HCT116 (cell line): ENCODE results near the gene TBC1D4. TPM values are rescaled to one million over a fixed set of nuclear protein-coding genes. Genes with fewer than 3 reads are reported as not detected.

Experiments
- ATAC-seq: fragments of 200-7000 bp; cut with Tn5 transposase; 2 replicates; pipeline ENCODE4 v1.9.1; 2020; ENCODE audit warnings: mild to moderate bottlenecking, moderate library complexity
- BruUV-seq: library from RNA; stranded (reverse); fragments of 400-500 nt; replicated peaks from 2 replicates; lab custom pipeline; 2021; lab: Mats Ljungman, UMichigan
- CTCF ChIA-PET: fragments of 300-600 bp; sonication (Branson Sonifier 250); formaldehyde crosslinking; loops from one replicate; lab custom pipeline; 2021; ENCODE audit warnings: antibody characterized with exemption; lab: Charles Lee
- POLR2A ChIA-PET: fragments of 300-600, 350-600 bp; sonication (Branson Sonifier 250); formaldehyde crosslinking; loops from one replicate; lab custom pipeline; 2021; ENCODE audit warnings: antibody characterized with exemption; lab: Charles Lee
- RAD21 ChIA-PET, 2 experiments: fragments of 300-600 bp; sonication (Branson Sonifier 250); formaldehyde crosslinking; loops; one replicate each; lab custom pipeline; 2023; ENCODE audit warnings: low total read pairs in 2 of 2; ENCODE audit not compliant: uncharacterized antibody in 2 of 2, unreplicated experiment in 2 of 2, low non-redundant PET in 1 of 2; lab: Charles Lee
- DNase-seq: peaks from one replicate; pipeline ENCODE4 v3.0.0-alpha.2; 2010; ENCODE audit warnings: low read depth, low spot score
- H2AFZ ChIP-seq: fragments of 200-600 bp; shearing (Covaris generic), sonication (generic); 2 replicates; pipeline ENCODE4 v1.6.1; 2017; ENCODE audit warnings: low read depth, mixed run types, mixed read lengths, antibody characterized with exemption, low read length; ENCODE audit not compliant: poor library complexity, severe bottlenecking
- H3K27ac ChIP-seq: 2 replicates; pipeline ENCODE4 v1.5.1; 2012; ENCODE audit warnings: low read depth, low read length
- H3K27me3 ChIP-seq: fragments of 200-600 bp; sonication (generic); 2 replicates; pipeline ENCODE4 v1.6.1; 2016; ENCODE audit warnings: mixed run types, low read length, mixed read lengths; ENCODE audit not compliant: insufficient read depth
- H3K36me3 ChIP-seq, 2 experiments: fragments of 200-500 bp in 1 of 2; fragments of 200-600 bp in 1 of 2; sonication (Bioruptor generic) in 1 of 2; sonication (generic) in 1 of 2; 2 replicates each; pipeline versions ENCODE4 v1.5.1 to v1.6.1; 2014 to 2016; ENCODE audit warnings: low read length in 2 of 2, inconsistent platforms in 1 of 2, mixed read lengths in 1 of 2, mixed run types in 1 of 2; ENCODE audit not compliant: insufficient read depth in 2 of 2, control insufficient read depth in 1 of 2
- H3K4me1 ChIP-seq, 2 experiments: fragments of 200-600 bp in 1 of 2; sonication (generic) in 1 of 2; 2 replicates each; pipeline versions ENCODE4 v1.5.1 to v1.6.1; 2012 to 2017; ENCODE audit warnings: low read length in 2 of 2, inconsistent platforms in 1 of 2, mild to moderate bottlenecking in 1 of 2, mixed read lengths in 1 of 2, mixed run types in 1 of 2, moderate library complexity in 1 of 2; ENCODE audit not compliant: insufficient read depth in 2 of 2, control insufficient read depth in 1 of 2
- H3K4me2 ChIP-seq: fragments of 200-600 bp; sonication (generic); 2 replicates; pipeline ENCODE4 v1.6.1; 2017; ENCODE audit warnings: mixed run types, low read length, mixed read lengths
- H3K4me3 ChIP-seq, 2 experiments: fragments of 200-600 bp in 1 of 2; sonication (generic) in 1 of 2; replicated peaks in 1 of 2; 2 replicates each; pipeline ENCODE4 v1.5.1; 2011 to 2016; ENCODE audit warnings: low read length in 2 of 2, control low read depth in 1 of 2, low read depth in 1 of 2, mild to moderate bottlenecking in 1 of 2, mixed read lengths in 1 of 2, mixed run types in 1 of 2
- H3K79me2 ChIP-seq: fragments of 200-600 bp; sonication (generic); 2 replicates; pipeline ENCODE4 v1.6.1; 2017; ENCODE audit warnings: mild to moderate bottlenecking, mixed run types, low read length, moderate library complexity, mixed read lengths; ENCODE audit not compliant: insufficient read depth
- H3K9ac ChIP-seq: fragments of 200-600 bp; sonication (generic); 2 replicates; pipeline ENCODE4 v1.6.1; 2016; ENCODE audit warnings: low read length, mixed read lengths
- H3K9me2 ChIP-seq: fragments of 200-600 bp; sonication (generic), shearing (Covaris generic); 2 replicates; pipeline ENCODE4 v1.6.1; 2017; ENCODE audit warnings: mixed run types, mild to moderate bottlenecking, moderate library complexity; ENCODE audit not compliant: insufficient read depth
- H3K9me3 ChIP-seq, 2 experiments: fragments of 200-500 bp in 1 of 2; fragments of 200-600 bp in 1 of 2; sonication (Bioruptor generic) in 1 of 2; sonication (generic) in 1 of 2; 2 replicates each; pipeline ENCODE4 v1.6.1; 2014 to 2017; ENCODE audit warnings: low read length in 2 of 2, mixed read lengths in 2 of 2, inconsistent platforms in 1 of 2, low read depth in 1 of 2, mild to moderate bottlenecking in 1 of 2, mixed run types in 1 of 2, moderate library complexity in 1 of 2; ENCODE audit not compliant: control insufficient read depth in 1 of 2, insufficient read depth in 1 of 2
- H4K20me1 ChIP-seq: fragments of 200-600 bp; sonication (generic), shearing (Covaris generic); 2 replicates; pipeline ENCODE4 v1.6.1; 2017; ENCODE audit warnings: mixed run types, mild to moderate bottlenecking, moderate library complexity; ENCODE audit not compliant: insufficient read depth
- CEBPB ChIP-seq: IDR thresholded peaks from 2 replicates; pipeline ENCODE4 v1.6.1; 2012; ENCODE audit warnings: low read depth
- EGR1 ChIP-seq: IDR thresholded peaks from 2 replicates; pipeline ENCODE4 v1.6.1; 2012; ENCODE audit warnings: low read depth
- EZH2 ChIP-seq: fragments of 200-600 bp; sonication (generic); IDR thresholded peaks from 2 replicates; pipeline ENCODE4 v1.6.1; 2017; ENCODE audit warnings: antibody characterized with exemption, mixed run types
- EZH2phosphoT487 ChIP-seq: fragments of 200-600 bp; IDR thresholded peaks from 2 replicates; pipeline ENCODE4 v1.6.1; 2018; ENCODE audit warnings: antibody characterized with exemption, borderline replicate concordance
- FOSL1 ChIP-seq: IDR thresholded peaks from 2 replicates; pipeline ENCODE4 v1.6.1; 2012; ENCODE audit warnings: low read depth
- POLR2A ChIP-seq: IDR thresholded peaks from 2 replicates; pipeline ENCODE4 v1.7.0; 2011; ENCODE audit warnings: borderline replicate concordance; ENCODE audit not compliant: insufficient read depth, insufficient read length; ENCODE audit errors: extremely low read depth
- POLR2AphosphoS5 ChIP-seq: IDR thresholded peaks from 2 replicates; pipeline ENCODE4 v1.6.1; 2011; ENCODE audit warnings: mild to moderate bottlenecking, low read depth, low read length, moderate library complexity
- RAD21 ChIP-seq: IDR thresholded peaks from 2 replicates; pipeline ENCODE4 v1.6.1; 2012; ENCODE audit warnings: low read depth, mild to moderate bottlenecking
- SIN3A ChIP-seq: IDR thresholded peaks from 2 replicates; pipeline ENCODE4 v1.6.1; 2012; ENCODE audit warnings: low read depth
- SP1 ChIP-seq: IDR thresholded peaks from 2 replicates; pipeline ENCODE4 v1.6.1; 2012; ENCODE audit warnings: low read depth
- YY1 ChIP-seq: IDR thresholded peaks from 2 replicates; pipeline ENCODE4 v1.6.1; 2011; ENCODE audit warnings: low read length, low read depth, moderate library complexity, mild to moderate bottlenecking; ENCODE audit not compliant: insufficient replicate concordance; ENCODE audit errors: extremely low read depth
- ZFX ChIP-seq: fragments of 450-650 bp; IDR thresholded peaks from 2 replicates; pipeline ENCODE4 v1.6.1; 2017
- ZNF274 ChIP-seq: fragments of 200-500 bp; sonication (Bioruptor generic); IDR thresholded peaks from 2 replicates; pipeline ENCODE4 v1.6.1; 2014; ENCODE audit warnings: mild to moderate bottlenecking, low read depth, low read length, inconsistent platforms
- intact Hi-C: fragments of 100-400 bp; cut with micrococcal nuclease; formaldehyde crosslinking; loops from 2 replicates; pipeline ENCODE4 v1.10.0; 2022
- total RNA-seq: library from RNA; stranded (reverse); gene quantifications from one replicate; pipeline ENCODE4 v1.2.1, GENCODE V29; 2021; ENCODE audit not compliant: unreplicated experiment
- TF ChIP-seq, protein P1 (sequence below), 3 experiments: fragments of 200-600 bp in 1 of 3; sonication (generic) in 1 of 3; IDR thresholded peaks in 2 of 3; conservative IDR thresholded peaks in 1 of 3; 2 replicates each; pipeline ENCODE4 v1.5.1; 2012 to 2017; ENCODE audit warnings: low read depth in 2 of 3, low read length in 2 of 3, antibody characterized with exemption in 1 of 3, borderline replicate concordance in 1 of 3, control low read depth in 1 of 3, mild to moderate bottlenecking in 1 of 3, mixed read lengths in 1 of 3, mixed run types in 1 of 3, moderate library complexity in 1 of 3; ENCODE audit not compliant: insufficient read depth in 1 of 3
- TF ChIP-seq, protein P2 (sequence below): IDR thresholded peaks from 2 replicates; pipeline ENCODE4 v1.6.1; 2012
- TF ChIP-seq, protein P3 (sequence below): IDR thresholded peaks from 2 replicates; pipeline ENCODE4 v1.6.1; 2012; ENCODE audit warnings: low read depth
- TF ChIP-seq, protein P4 (sequence below): IDR thresholded peaks from 2 replicates; pipeline ENCODE4 v1.6.1; 2011; ENCODE audit warnings: mild to moderate bottlenecking, low read length, moderate library complexity; ENCODE audit not compliant: insufficient replicate concordance; ENCODE audit errors: extremely low read depth

Gene TBC1D4
- total RNA-seq, 1 experiment from 2014 or later, result 24.6 TPM

DNA sequence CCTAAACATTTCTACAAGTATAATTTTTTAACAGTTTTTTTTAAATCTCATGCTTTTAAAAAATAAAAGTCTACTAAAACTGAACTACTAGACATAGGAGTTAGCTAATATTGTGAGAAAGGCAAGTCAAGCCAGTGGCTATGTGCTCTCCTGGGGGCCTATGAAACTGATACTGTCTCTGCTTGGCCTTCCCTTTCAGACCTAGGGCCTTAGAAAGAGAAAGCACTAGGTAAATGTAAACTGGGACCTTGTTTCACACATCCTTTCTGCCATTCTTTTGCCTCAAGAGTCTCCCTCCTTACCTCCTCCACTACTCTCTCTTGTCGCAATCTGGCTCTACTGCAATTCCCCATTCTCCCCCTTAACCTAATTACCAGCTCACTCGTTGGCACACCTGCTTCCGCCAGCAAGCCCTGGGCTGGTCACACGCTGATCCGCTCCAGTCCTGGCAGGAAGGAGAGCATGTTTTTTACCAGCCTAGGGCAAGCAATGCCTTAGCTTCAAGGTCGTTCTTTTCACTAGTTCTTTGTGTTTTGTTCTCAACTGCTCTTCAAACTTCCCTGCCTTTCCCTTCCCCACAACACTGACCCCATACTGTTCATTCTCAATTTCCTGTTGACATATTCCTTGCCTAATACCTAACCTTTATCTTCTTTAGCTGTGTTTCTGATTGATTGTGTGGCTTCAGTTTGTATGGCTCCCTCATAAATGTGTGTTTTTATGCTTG is 23.1 kb downstream of the TBC1D4 start:
- ATAC-seq (no peak), DNase-seq (no peak)
- Histone ChIP-seq H3K4me2 (no peak overlapping the region), H3K4me1 (peaks cover 2 to 4% of the 10 kb centered on the region in 2 experiments; a peak in 1 of 4 replicates), H3K27ac (no peak overlapping the region), H3K9ac (no peak overlapping the region), H3K9me3 (no peaks in the 10 kb centered on the region), H3K36me3 (no peaks in the 10 kb centered on the region), H2AFZ (no peak overlapping the region), H4K20me1 (0 out of 2 replicates have a peak, but pooled peaks cover 7% of the 10 kb centered on the region), H3K4me3 (no peak overlapping the region), H3K9me2 (no peaks in the 10 kb centered on the region), H3K27me3 (no peaks in the 10 kb centered on the region), H3K79me2 (peaks cover 55% of the 10 kb centered on the region)
- RAD21 ChIA-PET, result no interaction called here
- BruUV-seq, result no TSS peak
- CTCF ChIA-PET, result interaction anchor here (0.7 kb wide), 1 partner anchor 26 kb away, joined by 3 read pairs; no protein-coding TSS in a partner anchor
- POLR2A ChIA-PET, result no interaction called here
- no peak for TF ChIP-seq CEBPB
- TF ChIP-seq YY1, result no peak
- TF ChIP-seq, protein P1, sequence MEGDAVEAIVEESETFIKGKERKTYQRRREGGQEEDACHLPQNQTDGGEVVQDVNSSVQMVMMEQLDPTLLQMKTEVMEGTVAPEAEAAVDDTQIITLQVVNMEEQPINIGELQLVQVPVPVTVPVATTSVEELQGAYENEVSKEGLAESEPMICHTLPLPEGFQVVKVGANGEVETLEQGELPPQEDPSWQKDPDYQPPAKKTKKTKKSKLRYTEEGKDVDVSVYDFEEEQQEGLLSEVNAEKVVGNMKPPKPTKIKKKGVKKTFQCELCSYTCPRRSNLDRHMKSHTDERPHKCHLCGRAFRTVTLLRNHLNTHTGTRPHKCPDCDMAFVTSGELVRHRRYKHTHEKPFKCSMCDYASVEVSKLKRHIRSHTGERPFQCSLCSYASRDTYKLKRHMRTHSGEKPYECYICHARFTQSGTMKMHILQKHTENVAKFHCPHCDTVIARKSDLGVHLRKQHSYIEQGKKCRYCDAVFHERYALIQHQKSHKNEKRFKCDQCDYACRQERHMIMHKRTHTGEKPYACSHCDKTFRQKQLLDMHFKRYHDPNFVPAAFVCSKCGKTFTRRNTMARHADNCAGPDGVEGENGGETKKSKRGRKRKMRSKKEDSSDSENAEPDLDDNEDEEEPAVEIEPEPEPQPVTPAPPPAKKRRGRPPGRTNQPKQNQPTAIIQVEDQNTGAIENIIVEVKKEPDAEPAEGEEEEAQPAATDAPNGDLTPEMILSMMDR (IDR thresholded peaks at IDR 0.05 in 2 of 3, conservative IDR thresholded peaks at IDR 0.05 in 1 of 3; ENCODE audit: borderline replicate concordance in 1 of 3, insufficient read depth in 1 of 3, low read depth in 2 of 3, low read length in 2 of 3), result no peak
- TF ChIP-seq ZNF274, result no peak
- TF ChIP-seq POLR2A, result no peak
- no peak for TF ChIP-seq POLR2AphosphoS5
- no peak for TF ChIP-seq EZH2
- TF ChIP-seq, protein P2, sequence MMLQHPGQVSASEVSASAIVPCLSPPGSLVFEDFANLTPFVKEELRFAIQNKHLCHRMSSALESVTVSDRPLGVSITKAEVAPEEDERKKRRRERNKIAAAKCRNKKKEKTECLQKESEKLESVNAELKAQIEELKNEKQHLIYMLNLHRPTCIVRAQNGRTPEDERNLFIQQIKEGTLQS, result no peak
- TF ChIP-seq, protein P3, sequence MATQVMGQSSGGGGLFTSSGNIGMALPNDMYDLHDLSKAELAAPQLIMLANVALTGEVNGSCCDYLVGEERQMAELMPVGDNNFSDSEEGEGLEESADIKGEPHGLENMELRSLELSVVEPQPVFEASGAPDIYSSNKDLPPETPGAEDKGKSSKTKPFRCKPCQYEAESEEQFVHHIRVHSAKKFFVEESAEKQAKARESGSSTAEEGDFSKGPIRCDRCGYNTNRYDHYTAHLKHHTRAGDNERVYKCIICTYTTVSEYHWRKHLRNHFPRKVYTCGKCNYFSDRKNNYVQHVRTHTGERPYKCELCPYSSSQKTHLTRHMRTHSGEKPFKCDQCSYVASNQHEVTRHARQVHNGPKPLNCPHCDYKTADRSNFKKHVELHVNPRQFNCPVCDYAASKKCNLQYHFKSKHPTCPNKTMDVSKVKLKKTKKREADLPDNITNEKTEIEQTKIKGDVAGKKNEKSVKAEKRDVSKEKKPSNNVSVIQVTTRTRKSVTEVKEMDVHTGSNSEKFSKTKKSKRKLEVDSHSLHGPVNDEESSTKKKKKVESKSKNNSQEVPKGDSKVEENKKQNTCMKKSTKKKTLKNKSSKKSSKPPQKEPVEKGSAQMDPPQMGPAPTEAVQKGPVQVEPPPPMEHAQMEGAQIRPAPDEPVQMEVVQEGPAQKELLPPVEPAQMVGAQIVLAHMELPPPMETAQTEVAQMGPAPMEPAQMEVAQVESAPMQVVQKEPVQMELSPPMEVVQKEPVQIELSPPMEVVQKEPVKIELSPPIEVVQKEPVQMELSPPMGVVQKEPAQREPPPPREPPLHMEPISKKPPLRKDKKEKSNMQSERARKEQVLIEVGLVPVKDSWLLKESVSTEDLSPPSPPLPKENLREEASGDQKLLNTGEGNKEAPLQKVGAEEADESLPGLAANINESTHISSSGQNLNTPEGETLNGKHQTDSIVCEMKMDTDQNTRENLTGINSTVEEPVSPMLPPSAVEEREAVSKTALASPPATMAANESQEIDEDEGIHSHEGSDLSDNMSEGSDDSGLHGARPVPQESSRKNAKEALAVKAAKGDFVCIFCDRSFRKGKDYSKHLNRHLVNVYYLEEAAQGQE, result no peak
- no peak for TF ChIP-seq FOSL1
- TF ChIP-seq SIN3A, result no peak
- no peak for TF ChIP-seq EGR1
- TF ChIP-seq EZH2phosphoT487, result no peak
- no peak for TF ChIP-seq RAD21
- TF ChIP-seq, protein P4, sequence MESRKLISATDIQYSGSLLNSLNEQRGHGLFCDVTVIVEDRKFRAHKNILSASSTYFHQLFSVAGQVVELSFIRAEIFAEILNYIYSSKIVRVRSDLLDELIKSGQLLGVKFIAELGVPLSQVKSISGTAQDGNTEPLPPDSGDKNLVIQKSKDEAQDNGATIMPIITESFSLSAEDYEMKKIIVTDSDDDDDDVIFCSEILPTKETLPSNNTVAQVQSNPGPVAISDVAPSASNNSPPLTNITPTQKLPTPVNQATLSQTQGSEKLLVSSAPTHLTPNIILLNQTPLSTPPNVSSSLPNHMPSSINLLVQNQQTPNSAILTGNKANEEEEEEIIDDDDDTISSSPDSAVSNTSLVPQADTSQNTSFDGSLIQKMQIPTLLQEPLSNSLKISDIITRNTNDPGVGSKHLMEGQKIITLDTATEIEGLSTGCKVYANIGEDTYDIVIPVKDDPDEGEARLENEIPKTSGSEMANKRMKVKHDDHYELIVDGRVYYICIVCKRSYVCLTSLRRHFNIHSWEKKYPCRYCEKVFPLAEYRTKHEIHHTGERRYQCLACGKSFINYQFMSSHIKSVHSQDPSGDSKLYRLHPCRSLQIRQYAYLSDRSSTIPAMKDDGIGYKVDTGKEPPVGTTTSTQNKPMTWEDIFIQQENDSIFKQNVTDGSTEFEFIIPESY, result no peak
- TF ChIP-seq SP1, result no peak
- no peak for TF ChIP-seq ZFX
- intact Hi-C loops, result no loop called here
